ENCODE measurements around the gene SCARF2.
A peak's percentile ranks its signal among the peaks of the same experiment; 100 is the strongest.

Gene SCARF2

GRCh38 chr22:20427104-20427944 lies 10.3 kb downstream of the SCARF2 start (continued):
- TF ChIP-seq, protein P1, sequence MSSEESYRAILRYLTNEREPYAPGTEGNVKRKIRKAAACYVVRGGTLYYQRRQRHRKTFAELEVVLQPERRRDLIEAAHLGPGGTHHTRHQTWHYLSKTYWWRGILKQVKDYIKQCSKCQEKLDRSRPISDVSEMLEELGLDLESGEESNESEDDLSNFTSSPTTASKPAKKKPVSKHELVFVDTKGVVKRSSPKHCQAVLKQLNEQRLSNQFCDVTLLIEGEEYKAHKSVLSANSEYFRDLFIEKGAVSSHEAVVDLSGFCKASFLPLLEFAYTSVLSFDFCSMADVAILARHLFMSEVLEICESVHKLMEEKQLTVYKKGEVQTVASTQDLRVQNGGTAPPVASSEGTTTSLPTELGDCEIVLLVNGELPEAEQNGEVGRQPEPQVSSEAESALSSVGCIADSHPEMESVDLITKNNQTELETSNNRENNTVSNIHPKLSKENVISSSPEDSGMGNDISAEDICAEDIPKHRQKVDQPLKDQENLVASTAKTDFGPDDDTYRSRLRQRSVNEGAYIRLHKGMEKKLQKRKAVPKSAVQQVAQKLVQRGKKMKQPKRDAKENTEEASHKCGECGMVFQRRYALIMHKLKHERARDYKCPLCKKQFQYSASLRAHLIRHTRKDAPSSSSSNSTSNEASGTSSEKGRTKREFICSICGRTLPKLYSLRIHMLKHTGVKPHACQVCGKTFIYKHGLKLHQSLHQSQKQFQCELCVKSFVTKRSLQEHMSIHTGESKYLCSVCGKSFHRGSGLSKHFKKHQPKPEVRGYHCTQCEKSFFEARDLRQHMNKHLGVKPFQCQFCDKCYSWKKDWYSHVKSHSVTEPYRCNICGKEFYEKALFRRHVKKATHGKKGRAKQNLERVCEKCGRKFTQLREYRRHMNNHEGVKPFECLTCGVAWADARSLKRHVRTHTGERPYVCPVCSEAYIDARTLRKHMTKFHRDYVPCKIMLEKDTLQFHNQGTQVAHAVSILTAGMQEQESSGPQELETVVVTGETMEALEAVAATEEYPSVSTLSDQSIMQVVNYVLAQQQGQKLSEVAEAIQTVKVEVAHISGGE (tag by site-specific recombination; conservative IDR thresholded peaks at IDR 0.05; ENCODE audit: low read depth) = no peak
- TF ChIP-seq ZNF112 (tag by site-specific recombination; IDR thresholded peaks at IDR 0.05) = no peak
- TF ChIP-seq SCRT2 (tag by site-specific recombination; IDR thresholded peaks at IDR 0.05) = peak; percentile 63; the same call in 1 of the 2 replicates

- CTCF ChIA-PET = interaction anchor here (0.7 to 3.5 kb wide), 2 partner anchors 8 to 545 kb away, joined by 3 to 18 read pairs; no protein-coding TSS in a partner anchor
- TF ChIP-seq, protein P2, sequence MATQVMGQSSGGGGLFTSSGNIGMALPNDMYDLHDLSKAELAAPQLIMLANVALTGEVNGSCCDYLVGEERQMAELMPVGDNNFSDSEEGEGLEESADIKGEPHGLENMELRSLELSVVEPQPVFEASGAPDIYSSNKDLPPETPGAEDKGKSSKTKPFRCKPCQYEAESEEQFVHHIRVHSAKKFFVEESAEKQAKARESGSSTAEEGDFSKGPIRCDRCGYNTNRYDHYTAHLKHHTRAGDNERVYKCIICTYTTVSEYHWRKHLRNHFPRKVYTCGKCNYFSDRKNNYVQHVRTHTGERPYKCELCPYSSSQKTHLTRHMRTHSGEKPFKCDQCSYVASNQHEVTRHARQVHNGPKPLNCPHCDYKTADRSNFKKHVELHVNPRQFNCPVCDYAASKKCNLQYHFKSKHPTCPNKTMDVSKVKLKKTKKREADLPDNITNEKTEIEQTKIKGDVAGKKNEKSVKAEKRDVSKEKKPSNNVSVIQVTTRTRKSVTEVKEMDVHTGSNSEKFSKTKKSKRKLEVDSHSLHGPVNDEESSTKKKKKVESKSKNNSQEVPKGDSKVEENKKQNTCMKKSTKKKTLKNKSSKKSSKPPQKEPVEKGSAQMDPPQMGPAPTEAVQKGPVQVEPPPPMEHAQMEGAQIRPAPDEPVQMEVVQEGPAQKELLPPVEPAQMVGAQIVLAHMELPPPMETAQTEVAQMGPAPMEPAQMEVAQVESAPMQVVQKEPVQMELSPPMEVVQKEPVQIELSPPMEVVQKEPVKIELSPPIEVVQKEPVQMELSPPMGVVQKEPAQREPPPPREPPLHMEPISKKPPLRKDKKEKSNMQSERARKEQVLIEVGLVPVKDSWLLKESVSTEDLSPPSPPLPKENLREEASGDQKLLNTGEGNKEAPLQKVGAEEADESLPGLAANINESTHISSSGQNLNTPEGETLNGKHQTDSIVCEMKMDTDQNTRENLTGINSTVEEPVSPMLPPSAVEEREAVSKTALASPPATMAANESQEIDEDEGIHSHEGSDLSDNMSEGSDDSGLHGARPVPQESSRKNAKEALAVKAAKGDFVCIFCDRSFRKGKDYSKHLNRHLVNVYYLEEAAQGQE (tag by site-specific recombination; IDR thresholded peaks at IDR 0.05) = no peak
- TF ChIP-seq, protein P3, sequence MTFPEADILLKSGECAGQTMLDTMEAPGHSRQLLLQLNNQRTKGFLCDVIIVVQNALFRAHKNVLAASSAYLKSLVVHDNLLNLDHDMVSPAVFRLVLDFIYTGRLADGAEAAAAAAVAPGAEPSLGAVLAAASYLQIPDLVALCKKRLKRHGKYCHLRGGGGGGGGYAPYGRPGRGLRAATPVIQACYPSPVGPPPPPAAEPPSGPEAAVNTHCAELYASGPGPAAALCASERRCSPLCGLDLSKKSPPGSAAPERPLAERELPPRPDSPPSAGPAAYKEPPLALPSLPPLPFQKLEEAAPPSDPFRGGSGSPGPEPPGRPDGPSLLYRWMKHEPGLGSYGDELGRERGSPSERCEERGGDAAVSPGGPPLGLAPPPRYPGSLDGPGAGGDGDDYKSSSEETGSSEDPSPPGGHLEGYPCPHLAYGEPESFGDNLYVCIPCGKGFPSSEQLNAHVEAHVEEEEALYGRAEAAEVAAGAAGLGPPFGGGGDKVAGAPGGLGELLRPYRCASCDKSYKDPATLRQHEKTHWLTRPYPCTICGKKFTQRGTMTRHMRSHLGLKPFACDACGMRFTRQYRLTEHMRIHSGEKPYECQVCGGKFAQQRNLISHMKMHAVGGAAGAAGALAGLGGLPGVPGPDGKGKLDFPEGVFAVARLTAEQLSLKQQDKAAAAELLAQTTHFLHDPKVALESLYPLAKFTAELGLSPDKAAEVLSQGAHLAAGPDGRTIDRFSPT (tag by site-specific recombination; IDR thresholded peaks at IDR 0.05) = peak; percentile 64
- peaks cover 0 to 68% of the 10 kb centered on the region in 2 experiments; a peak in 1 of 3 replicates for H3K36me3 ChIP-seq (ENCODE audit: control insufficient read depth in 2 of 2, insufficient read depth in 1 of 2, low read length in 2 of 2)
- no peak overlapping the region for H3K27ac ChIP-seq (ENCODE audit: extremely low read depth, low read depth, low read length)
- H3K9me3 ChIP-seq (ENCODE audit: control insufficient read depth, insufficient read depth, low read depth, low read length) = no peaks in the 10 kb centered on the region
- H3K4me3 ChIP-seq (ENCODE audit: low read depth, low read length) = no peak overlapping the region
- POLR2A ChIA-PET = no interaction called here
- H3K4me1 ChIP-seq (ENCODE audit: control insufficient read depth, insufficient read depth, low read length) = no peaks in the 10 kb centered on the region
Observed at GRCh38 chr22:20426259-20426615, 11.4 kb downstream of the SCARF2 start.

DNA sequence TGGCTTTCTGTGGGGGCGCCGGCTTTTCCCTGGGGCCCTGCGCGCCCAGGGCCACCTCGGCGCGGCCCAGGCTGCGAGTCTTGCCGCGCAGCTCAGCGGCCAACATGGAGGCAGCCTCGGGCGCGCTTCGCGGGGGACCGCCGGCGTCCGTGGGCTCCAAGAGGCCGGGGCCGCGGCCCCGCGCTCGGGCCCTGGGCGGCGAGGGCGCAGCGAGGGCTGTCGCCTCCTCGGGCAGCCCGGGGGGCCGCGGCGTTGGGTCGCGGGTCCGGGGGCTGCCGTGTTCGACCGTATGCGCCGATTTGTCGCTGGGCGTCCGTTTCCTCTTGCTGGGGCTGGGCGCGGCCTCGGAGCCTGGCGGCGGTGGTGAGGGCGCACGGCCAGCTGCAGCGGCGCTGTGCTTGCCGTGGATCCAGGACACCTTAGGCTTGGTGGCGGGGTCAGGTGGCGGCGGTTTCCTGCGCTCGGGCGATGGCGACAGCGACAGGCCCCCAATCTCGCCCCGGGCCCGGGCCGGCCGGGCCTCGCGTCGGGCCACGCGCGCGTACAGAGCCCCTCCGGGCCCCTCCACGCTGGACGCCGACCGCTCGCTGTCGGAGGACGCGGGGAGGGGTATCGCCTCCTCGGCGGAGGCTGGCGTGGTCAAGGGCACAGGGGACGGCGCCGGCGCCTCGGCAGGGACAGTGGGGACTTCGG lies 11.9 kb downstream of the SCARF2 start:
- no peaks in the 10 kb centered on the region for H3K4me1 ChIP-seq (ENCODE audit: control insufficient read depth, insufficient read depth, low read length)
- TF ChIP-seq, protein P3 (tag by site-specific recombination; IDR thresholded peaks at IDR 0.05) = no peak
- TF ChIP-seq, protein P4, sequence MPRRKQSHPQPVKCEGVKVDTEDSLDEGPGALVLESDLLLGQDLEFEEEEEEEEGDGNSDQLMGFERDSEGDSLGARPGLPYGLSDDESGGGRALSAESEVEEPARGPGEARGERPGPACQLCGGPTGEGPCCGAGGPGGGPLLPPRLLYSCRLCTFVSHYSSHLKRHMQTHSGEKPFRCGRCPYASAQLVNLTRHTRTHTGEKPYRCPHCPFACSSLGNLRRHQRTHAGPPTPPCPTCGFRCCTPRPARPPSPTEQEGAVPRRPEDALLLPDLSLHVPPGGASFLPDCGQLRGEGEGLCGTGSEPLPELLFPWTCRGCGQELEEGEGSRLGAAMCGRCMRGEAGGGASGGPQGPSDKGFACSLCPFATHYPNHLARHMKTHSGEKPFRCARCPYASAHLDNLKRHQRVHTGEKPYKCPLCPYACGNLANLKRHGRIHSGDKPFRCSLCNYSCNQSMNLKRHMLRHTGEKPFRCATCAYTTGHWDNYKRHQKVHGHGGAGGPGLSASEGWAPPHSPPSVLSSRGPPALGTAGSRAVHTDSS (tag by site-specific recombination; IDR thresholded peaks at IDR 0.05) = no peak
- TF ChIP-seq ZFP37 (tag by site-specific recombination; IDR thresholded peaks at IDR 0.05) (no peak), ZNF214 (tag by site-specific recombination; IDR thresholded peaks at IDR 0.05; ENCODE audit: borderline replicate concordance) (no peak), ZNF274 (IDR thresholded peaks at IDR 0.05; ENCODE audit: low read length) (no peak), ZNF274 (tag by site-specific recombination; IDR thresholded peaks at IDR 0.05; ENCODE audit: borderline replicate concordance) (no peak), IKZF3 (tag by site-specific recombination; IDR thresholded peaks at IDR 0.05) (no peak), ZNF626 (tag by site-specific recombination; IDR thresholded peaks at IDR 0.05) (no peak), INSM2 (tag by site-specific recombination; IDR thresholded peaks at IDR 0.05) (no peak), ZBTB48 (tag by site-specific recombination; IDR thresholded peaks at IDR 0.05) (no peak)
- ChIA-PET CTCF (interaction anchor here (0.7 kb wide), 1 partner anchor 8 kb away, joined by 3 read pairs; no protein-coding TSS in a partner anchor), POLR2A (no interaction called here)
- H3K4me3 ChIP-seq (ENCODE audit: low read depth, low read length) = no peak overlapping the region
- H3K36me3 ChIP-seq (ENCODE audit: control insufficient read depth in 2 of 2, insufficient read depth in 1 of 2, low read length in 2 of 2) = peaks cover 0 to 62% of the 10 kb centered on the region in 2 experiments; a peak in 1 of 3 replicates
- H3K9me3 ChIP-seq (ENCODE audit: control insufficient read depth, insufficient read depth, low read depth, low read length) = no peaks in the 10 kb centered on the region
- H3K27ac ChIP-seq (ENCODE audit: extremely low read depth, low read depth, low read length) = no peak overlapping the region

Measured in HEK293 (cell line).